Adrenal gland (tissue), 12 donors: ENCODE results near the gene IGFBP1. TPM values are rescaled to one million over a fixed set of nuclear protein-coding genes. Genes with fewer than 3 reads are reported as not detected.

ENCODE experiments used
- DNase-seq, 7 donors: peaks; one replicate each; pipeline ENCODE4 v3.0.0-alpha.2; 2019 to 2020
- H3K27ac ChIP-seq, 5 donors: fragments of 200-600 bp; sonication (generic) in 4 of 5; 1 replicate in 3 of 5; 2 replicates in 2 of 5; pipeline versions ENCODE4 v1.5.1 to v1.8.0; 2016 to 2020; ENCODE audit warnings: mild to moderate bottlenecking in 1 of 5
- H3K27me3 ChIP-seq: fragments of 200-600 bp; 2 replicates; pipeline ENCODE4 v1.8.0; 2021
- H3K36me3 ChIP-seq, 2 donors: fragments of 200-600 bp; replicated peaks in 1 of 2; 1 replicate in 1 of 2; 2 replicates in 1 of 2; pipeline versions ENCODE4 v1.5.1 to v1.8.0; 2018 to 2022
- H3K4me1 ChIP-seq, 2 donors: fragments of 200-600 bp; replicated peaks in 1 of 2; 1 replicate in 1 of 2; 2 replicates in 1 of 2; pipeline versions ENCODE4 v1.5.1 to v1.8.0; 2018 to 2021
- H3K4me3 ChIP-seq, 4 donors: fragments of 200-600 bp; sonication (generic) in 3 of 4; one replicate each; pipeline ENCODE4 v1.5.1; 2016 to 2018
- H3K9me3 ChIP-seq, 3 donors: fragments of 200-600 bp; sonication (generic) in 1 of 3; replicated peaks in 1 of 3; 1 replicate in 2 of 3; 2 replicates in 1 of 3; pipeline versions ENCODE4 v1.5.1 to v1.8.0; 2016 to 2021
- POLR2A ChIP-seq, 2 donors: fragments of 450-650 bp; IDR thresholded peaks; one replicate each; pipeline ENCODE4 v1.6.1; 2017; ENCODE audit warnings: antibody characterized with exemption in 2 of 2, mild to moderate bottlenecking in 2 of 2, moderate library complexity in 1 of 2
- WGBS, 4 donors: extraction: QIAGEN DNeasy Blood & Tissue Kit in 2 of 4; methylation state at CpG; one replicate each; pipeline versions ENCODE4 v1.1.5 to v1.1.7; 2013 to 2017; 5-methylcytosine and 5-hydroxymethylcytosine counted together
- intact Hi-C, 2 donors: fragments of 100-400 bp; cut with DNase I; formaldehyde crosslinking; loops; one replicate each; pipeline versions ENCODE4 v1.14.1 to v1.15.0; 2022 to 2023
- polyA plus RNA-seq, 3 donors: library from polyadenylated mRNA; stranded (reverse); fragments of 200-250 nt in 2 of 3; fragments of 350-450 nt in 1 of 3; fragmentation: Illumina TruSeq in 1 of 3; extraction: RNeasy Lipid Tissue Mini Kit (QIAGEN cat#74804) in 1 of 3; gene quantifications; one replicate each; pipeline ENCODE4 v1.2.3, GENCODE V29; 2013 to 2014
- total RNA-seq, 9 donors: library from RNA; depleted of rRNA in 4 of 9; stranded (reverse); fragments of >200 nt in 4 of 9; fragments of 120-200 nt in 1 of 9; fragmentation: NEBNext Ultra II Directional in 1 of 9; extraction: Animal tissue kit (Norgen Biotek cat#: 25700) in 1 of 9; gene quantifications; one replicate each; pipeline versions ENCODE4 v1.1.0 to v1.2.4, GENCODE V29; 2013 to 2023
- TF ChIP-seq, protein P1 (sequence below), 6 experiments: fragments of 450-650 bp in 4 of 6; fragments of 200-600 bp in 2 of 6; sonication (generic) in 1 of 6; IDR thresholded peaks; 1 replicate in 5 of 6; 2 replicates in 1 of 6; pipeline versions ENCODE4 v1.5.1 to v1.8.0; 2016 to 2021; ENCODE audit warnings: antibody characterized with exemption in 6 of 6, mild to moderate bottlenecking in 2 of 6, moderate library complexity in 1 of 6
- donor health status: healthy with polysubstance abuse.
- donor health status: Bipolar disorder and iron deficiency.
- donor health status: DM: yes; HTN: yes; CAD: no.
- donor health status: DM: no; HTN: no; CAD: no.
- donor health status: DM: no; HTN: no; CAD: no.
- donor health status: DM: yes; HTN: yes; CAD: no.

IGFBP1 gene
- total and polyA plus RNA-seq, 12 donors = 0.15 to 1.2 (median 0.27) TPM; not detected in 6

DNA sequence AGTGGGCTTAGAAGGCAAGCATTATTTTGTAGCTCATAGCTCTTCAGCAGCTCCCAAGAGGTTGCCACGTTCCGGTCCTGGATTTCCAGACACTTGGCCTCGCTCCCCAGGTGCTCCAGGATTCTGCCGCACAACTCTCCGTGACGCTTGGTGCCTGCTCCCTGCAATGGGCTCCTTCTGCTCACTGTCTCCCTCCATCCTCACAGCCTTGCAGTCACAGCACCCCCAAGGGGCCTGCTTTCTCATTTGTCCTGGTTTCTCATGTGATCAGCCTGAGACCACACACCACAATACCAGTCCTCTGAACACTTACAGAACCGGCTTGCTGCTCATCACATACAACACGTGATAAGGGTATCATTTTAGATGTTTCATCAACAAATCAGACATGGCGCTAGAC is 23.0 kb downstream of the IGFBP1 start:
- no peak overlapping the region for H3K4me3 ChIP-seq
- intact Hi-C loops = loop anchor here in 1 of 2 donors (10.0 kb wide), 1 partner anchor 1343 kb away; no protein-coding TSS in a partner anchor
- no peak overlapping the region for H3K27ac ChIP-seq
- TF ChIP-seq, protein P1, sequence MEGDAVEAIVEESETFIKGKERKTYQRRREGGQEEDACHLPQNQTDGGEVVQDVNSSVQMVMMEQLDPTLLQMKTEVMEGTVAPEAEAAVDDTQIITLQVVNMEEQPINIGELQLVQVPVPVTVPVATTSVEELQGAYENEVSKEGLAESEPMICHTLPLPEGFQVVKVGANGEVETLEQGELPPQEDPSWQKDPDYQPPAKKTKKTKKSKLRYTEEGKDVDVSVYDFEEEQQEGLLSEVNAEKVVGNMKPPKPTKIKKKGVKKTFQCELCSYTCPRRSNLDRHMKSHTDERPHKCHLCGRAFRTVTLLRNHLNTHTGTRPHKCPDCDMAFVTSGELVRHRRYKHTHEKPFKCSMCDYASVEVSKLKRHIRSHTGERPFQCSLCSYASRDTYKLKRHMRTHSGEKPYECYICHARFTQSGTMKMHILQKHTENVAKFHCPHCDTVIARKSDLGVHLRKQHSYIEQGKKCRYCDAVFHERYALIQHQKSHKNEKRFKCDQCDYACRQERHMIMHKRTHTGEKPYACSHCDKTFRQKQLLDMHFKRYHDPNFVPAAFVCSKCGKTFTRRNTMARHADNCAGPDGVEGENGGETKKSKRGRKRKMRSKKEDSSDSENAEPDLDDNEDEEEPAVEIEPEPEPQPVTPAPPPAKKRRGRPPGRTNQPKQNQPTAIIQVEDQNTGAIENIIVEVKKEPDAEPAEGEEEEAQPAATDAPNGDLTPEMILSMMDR (IDR thresholded peaks at IDR 0.05) = no peak
- no peak for TF ChIP-seq POLR2A (IDR thresholded peaks at IDR 0.05)
- H3K27me3 ChIP-seq = no peaks in the 10 kb centered on the region
- WGBS, 4 donors = 86 to 92% (median 91%) methylated on average over 9 of the region's 9 CpGs
- H3K4me1 ChIP-seq = no peaks in the 10 kb centered on the region
- H3K36me3 ChIP-seq = no peaks in the 10 kb centered on the region
- no peaks in the 10 kb centered on the region for H3K9me3 ChIP-seq
- no peak for DNase-seq

DNA sequence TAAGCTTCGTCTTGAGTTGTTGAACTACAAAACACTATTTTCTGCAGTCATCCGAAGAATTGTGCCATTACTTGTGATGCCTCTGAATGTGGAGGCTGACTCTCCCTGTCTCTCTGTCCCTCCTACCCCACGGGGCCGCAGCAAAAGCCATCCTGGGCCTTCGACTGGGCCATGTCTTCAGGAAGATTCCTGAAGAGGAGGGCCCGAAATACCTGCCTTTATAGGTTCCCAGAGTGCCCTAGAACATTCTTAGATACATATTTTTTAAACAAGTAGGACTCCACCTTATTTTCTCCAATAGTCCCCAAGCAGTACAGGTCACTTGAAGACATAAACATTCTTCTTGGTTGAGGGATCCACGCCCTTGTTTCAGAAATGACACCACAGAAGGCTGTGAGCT is 24.7 kb downstream of the IGFBP1 start:
- no peaks in the 10 kb centered on the region for H3K9me3 ChIP-seq
- no peak for DNase-seq
- TF ChIP-seq POLR2A (IDR thresholded peaks at IDR 0.05) = no peak
- TF ChIP-seq, protein P1 (IDR thresholded peaks at IDR 0.05) = no peak
- peaks cover under 1% of the 10 kb centered on the region for H3K27me3 ChIP-seq
- no peak overlapping the region for H3K4me3 ChIP-seq
- WGBS, 4 donors = 73 to 92% (median 86%) methylated on average over 7 of the region's 7 CpGs
- intact Hi-C loops = loop anchor here in 1 of 2 donors (10.0 kb wide), 1 partner anchor 1342 kb away; no protein-coding TSS in a partner anchor
- H3K27ac ChIP-seq = no peak overlapping the region
- H3K36me3 ChIP-seq = no peaks in the 10 kb centered on the region
- no peaks in the 10 kb centered on the region for H3K4me1 ChIP-seq

DNA sequence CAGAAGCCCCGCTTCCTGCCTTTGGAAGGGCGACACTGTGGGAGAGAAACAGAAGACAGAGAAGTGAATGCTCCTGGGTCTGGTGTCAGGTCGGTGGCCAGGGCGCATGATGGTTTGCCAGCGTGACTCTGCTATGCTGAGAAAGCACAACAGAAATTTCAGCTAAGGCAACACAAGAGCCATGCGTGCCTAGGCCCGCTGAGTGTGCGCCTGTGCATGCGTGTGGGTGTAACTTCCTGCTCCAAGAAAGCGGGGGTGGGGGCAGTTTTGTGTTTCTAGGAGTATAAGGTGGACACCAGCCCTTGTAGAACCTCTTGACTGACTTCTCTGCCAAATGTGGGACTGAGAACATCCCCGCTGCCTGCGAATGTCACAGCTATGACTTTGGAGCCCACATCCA is 26.6 kb downstream of the IGFBP1 start:
- peaks cover 18% of the 10 kb centered on the region for H3K27me3 ChIP-seq
- 89 to 95% (median 90%) methylated on average over 11 to 12 of the region's 12 CpGs for WGBS, 4 donors
- TF ChIP-seq POLR2A (IDR thresholded peaks at IDR 0.05) = no peak
- TF ChIP-seq, protein P1 (IDR thresholded peaks at IDR 0.05) = no peak

DNA sequence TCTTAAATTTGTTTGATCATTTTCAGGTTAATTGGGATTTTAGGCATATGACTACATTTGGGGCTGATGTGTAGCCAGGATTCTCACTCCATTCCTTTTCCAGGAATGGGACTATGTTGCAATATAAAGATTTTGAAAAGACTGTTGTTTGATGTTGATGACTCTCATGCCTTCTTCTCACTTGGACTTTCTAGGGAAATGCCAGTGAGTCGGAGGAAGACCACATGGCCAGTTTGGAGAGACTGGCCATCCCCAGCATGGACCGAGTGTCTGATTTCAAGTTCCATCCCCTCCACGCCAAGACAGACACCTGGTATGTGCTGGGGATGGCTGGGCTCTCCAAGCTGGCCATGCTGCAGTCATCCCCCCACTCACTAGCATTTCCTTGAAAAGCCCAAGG is 27.3 kb downstream of the IGFBP1 start:
- WGBS, 4 donors = 76 to 79% (median 77%) methylated on average over 3 of the region's 3 CpGs
- DNase-seq = no peak
- Histone ChIP-seq H3K4me1 (peaks cover 0 to 4% of the 10 kb centered on the region in 2 donors), H3K4me3 (no peak overlapping the region), H3K27ac (no peak overlapping the region), H3K27me3 (peaks cover 24% of the 10 kb centered on the region), H3K9me3 (no peaks in the 10 kb centered on the region), H3K36me3 (no peaks in the 10 kb centered on the region)
- no peak for TF ChIP-seq POLR2A (IDR thresholded peaks at IDR 0.05)
- TF ChIP-seq, protein P1 (IDR thresholded peaks at IDR 0.05) = no peak
- intact Hi-C loops = loop anchor here (2.0 to 10.0 kb wide), 4 partner anchors 1177 to 1339 kb away; no protein-coding TSS in a partner anchor

More for the DNA sequence above, 26.6 kb downstream of the IGFBP1 start:
- no peak overlapping the region for H3K4me3 ChIP-seq
- H3K36me3 ChIP-seq = no peaks in the 10 kb centered on the region
- H3K9me3 ChIP-seq = no peaks in the 10 kb centered on the region
- H3K4me1 ChIP-seq = no peaks in the 10 kb centered on the region
- intact Hi-C loops = loop anchor here (2.0 to 10.0 kb wide), 4 partner anchors 1177 to 1340 kb away; no protein-coding TSS in a partner anchor
- DNase-seq = no peak
- H3K27ac ChIP-seq = no peak overlapping the region
